ENCODE measurements around the gene RTKN2. TPM values are rescaled to one million over a fixed set of nuclear protein-coding genes. Genes with fewer than 3 reads are reported as not detected.
"Not testable (repeated sequence)": the region's sequence is repeated elsewhere in the genome, so short reads cannot be mapped to it uniquely, and the experiment has no call there.

The RTKN2 gene
- total RNA-seq, 1 experiment from 2014 or later = 14.4 TPM

DNA sequence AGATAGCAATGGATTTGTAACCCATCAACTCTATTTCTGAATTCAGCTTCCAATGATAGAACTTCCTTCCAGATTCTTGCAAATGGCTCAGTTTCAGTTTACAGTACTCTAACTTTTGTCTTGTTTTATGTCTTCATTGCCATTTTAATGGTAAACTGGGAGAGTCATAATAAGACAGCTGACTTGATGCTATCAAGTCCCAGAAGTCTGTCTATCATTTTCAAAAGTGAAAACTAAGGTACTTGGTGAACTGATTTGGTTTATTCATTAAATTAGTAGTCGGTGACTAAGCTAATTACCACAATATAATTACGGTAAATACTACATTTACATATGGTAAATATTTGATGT lies 25.0 kb downstream of the RTKN2 start:
- Mint-ChIP-seq H3K27me3 (ENCODE audit: low read depth) (no peaks in the 10 kb centered on the region), H3K9me3 (no peaks in the 10 kb centered on the region), H3K4me3 (no peak overlapping the region), H3K27ac (no peak overlapping the region), H3K36me3 (ENCODE audit: insufficient read depth in 1 of 3, low read depth in 3 of 3) (peaks cover 0 to 5% (median 4%) of the 10 kb centered on the region in 3 experiments; a peak in 3 of 7 replicates), H3K4me1 (no peaks in the 10 kb centered on the region)
- no peak overlapping the region for H3K23ac ChIP-seq (ENCODE audit: insufficient read length, low read depth, low read length)
- no peak overlapping the region for H3K14ac ChIP-seq (ENCODE audit: insufficient read depth, low read length)
- H3K27me3 ChIP-seq (ENCODE audit: insufficient read depth, low read length) = no peaks in the 10 kb centered on the region
- H3K4me1 ChIP-seq (ENCODE audit: insufficient read depth, low read length) = no peaks in the 10 kb centered on the region
- DNase-seq = no peak
- H2AK5ac ChIP-seq (ENCODE audit: insufficient read length, low read length) = no peak overlapping the region
- H4K5ac ChIP-seq (ENCODE audit: insufficient read length, low read depth, low read length) = no peak overlapping the region
- TF ChIP-seq, protein P1, sequence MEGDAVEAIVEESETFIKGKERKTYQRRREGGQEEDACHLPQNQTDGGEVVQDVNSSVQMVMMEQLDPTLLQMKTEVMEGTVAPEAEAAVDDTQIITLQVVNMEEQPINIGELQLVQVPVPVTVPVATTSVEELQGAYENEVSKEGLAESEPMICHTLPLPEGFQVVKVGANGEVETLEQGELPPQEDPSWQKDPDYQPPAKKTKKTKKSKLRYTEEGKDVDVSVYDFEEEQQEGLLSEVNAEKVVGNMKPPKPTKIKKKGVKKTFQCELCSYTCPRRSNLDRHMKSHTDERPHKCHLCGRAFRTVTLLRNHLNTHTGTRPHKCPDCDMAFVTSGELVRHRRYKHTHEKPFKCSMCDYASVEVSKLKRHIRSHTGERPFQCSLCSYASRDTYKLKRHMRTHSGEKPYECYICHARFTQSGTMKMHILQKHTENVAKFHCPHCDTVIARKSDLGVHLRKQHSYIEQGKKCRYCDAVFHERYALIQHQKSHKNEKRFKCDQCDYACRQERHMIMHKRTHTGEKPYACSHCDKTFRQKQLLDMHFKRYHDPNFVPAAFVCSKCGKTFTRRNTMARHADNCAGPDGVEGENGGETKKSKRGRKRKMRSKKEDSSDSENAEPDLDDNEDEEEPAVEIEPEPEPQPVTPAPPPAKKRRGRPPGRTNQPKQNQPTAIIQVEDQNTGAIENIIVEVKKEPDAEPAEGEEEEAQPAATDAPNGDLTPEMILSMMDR (conservative IDR thresholded peaks at IDR 0.05) = no peak
- no peak overlapping the region for H3K27ac ChIP-seq (ENCODE audit: insufficient read length, low read depth, low read length)
- no peak overlapping the region for H2BK120ac ChIP-seq (ENCODE audit: low read depth, low read length, poor library complexity, severe bottlenecking)
- H4K8ac ChIP-seq (replicated peaks; ENCODE audit: insufficient read length, low read depth, low read length) = no peak overlapping the region
- no peak overlapping the region for H3K4ac ChIP-seq (ENCODE audit: low read depth, low read length)
- H2BK5ac ChIP-seq (ENCODE audit: insufficient read length, low read length) = no peak overlapping the region
- H2BK15ac ChIP-seq (ENCODE audit: low read depth, low read length) = no peak overlapping the region
- no peak overlapping the region for H2AFZ ChIP-seq (ENCODE audit: low read length)
- H3K79me1 ChIP-seq (ENCODE audit: insufficient read depth, low read depth, low read length, poor library complexity, severe bottlenecking) = no peaks in the 10 kb centered on the region
- H3K4me2 ChIP-seq (ENCODE audit: insufficient read depth, insufficient read length, low read length) = no peak overlapping the region
- no CpG with 5 or more reads among the region's 2 CpGs for WGBS (ENCODE audit: extremely low coverage, insufficient read length, low lambda C conversion rate)
- no peaks in the 10 kb centered on the region for H4K20me1 ChIP-seq (ENCODE audit: control insufficient read depth, insufficient read depth, insufficient read length)
- no peak overlapping the region for H3K56ac ChIP-seq (ENCODE audit: insufficient read length, low read depth, low read length)
- no peak overlapping the region for H3T11ph ChIP-seq (ENCODE audit: low read length)
- H2BK12ac ChIP-seq (ENCODE audit: insufficient read length, low read depth, low read length) = no peak overlapping the region
- no peak overlapping the region for H4K91ac ChIP-seq (ENCODE audit: insufficient read length, low read depth, low read length)
- no peak overlapping the region for H3K9ac ChIP-seq (ENCODE audit: extremely low read depth, insufficient read length, low read length)
- H3K18ac ChIP-seq (ENCODE audit: insufficient read length, low read depth, low read length) = no peak overlapping the region
- no peaks in the 10 kb centered on the region for H3K23me2 ChIP-seq (ENCODE audit: insufficient read length, low read depth, low read length, poor library complexity, severe bottlenecking)
- H3K9me3 ChIP-seq (ENCODE audit: control insufficient read depth, low read depth, low read length) = no peaks in the 10 kb centered on the region
- H2BK20ac ChIP-seq (ENCODE audit: low read depth, low read length, poor library complexity, severe bottlenecking) = no peak overlapping the region
- H3K79me2 ChIP-seq (ENCODE audit: insufficient read depth, low read length) = no peaks in the 10 kb centered on the region

DNA sequence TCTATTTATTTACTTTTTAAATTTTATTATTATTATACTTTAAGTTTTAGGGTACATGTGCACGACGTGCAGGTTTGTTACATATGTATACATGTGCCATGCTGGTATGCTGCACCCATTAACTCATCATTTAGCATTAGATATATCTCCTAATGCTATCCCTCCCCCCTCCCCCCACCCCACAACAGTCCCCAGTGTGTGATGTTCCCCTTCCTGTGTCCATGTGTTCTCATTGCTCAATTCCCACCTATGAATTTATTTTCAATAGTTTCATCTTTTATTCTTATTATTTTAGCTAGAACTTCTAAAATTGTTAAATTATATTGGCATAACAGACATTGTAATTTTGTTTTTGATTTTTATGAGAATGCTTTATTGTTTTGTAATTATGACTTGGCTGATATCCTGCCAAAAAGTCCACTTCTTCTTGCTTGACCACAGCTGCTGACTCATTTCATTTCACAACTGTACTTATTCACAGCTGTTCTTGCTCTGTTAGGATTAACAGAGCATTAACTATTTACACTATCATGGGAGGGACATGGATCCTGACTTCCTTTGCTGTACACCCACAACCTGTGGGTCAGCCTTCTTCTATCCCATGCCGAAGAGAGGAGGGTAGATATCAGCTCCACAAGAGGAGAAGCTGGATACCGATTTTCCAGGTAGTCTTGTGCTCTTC lies 25.5 kb downstream of the RTKN2 start:
- H3K23me2 ChIP-seq (ENCODE audit: insufficient read length, low read depth, low read length, poor library complexity, severe bottlenecking); H4K8ac ChIP-seq (replicated peaks; ENCODE audit: insufficient read length, low read depth, low read length); H3K4ac ChIP-seq (ENCODE audit: low read depth, low read length); H4K91ac ChIP-seq (ENCODE audit: insufficient read length, low read depth, low read length); H3T11ph ChIP-seq (ENCODE audit: low read length); H3K36me3 Mint-ChIP-seq (ENCODE audit: insufficient read depth in 1 of 3, low read depth in 3 of 3); H3K27ac Mint-ChIP-seq; H2BK15ac ChIP-seq (ENCODE audit: low read depth, low read length); H3K56ac ChIP-seq (ENCODE audit: insufficient read length, low read depth, low read length); H3K27me3 ChIP-seq (ENCODE audit: insufficient read depth, low read length); H3K4me1 ChIP-seq (ENCODE audit: insufficient read depth, low read length); H3K9me3 ChIP-seq (ENCODE audit: control insufficient read depth, low read depth, low read length); H3K79me1 ChIP-seq (ENCODE audit: insufficient read depth, low read depth, low read length, poor library complexity, severe bottlenecking); H2BK5ac ChIP-seq (ENCODE audit: insufficient read length, low read length); H2BK12ac ChIP-seq (ENCODE audit: insufficient read length, low read depth, low read length); H2AK5ac ChIP-seq (ENCODE audit: insufficient read length, low read length); H2BK120ac ChIP-seq (ENCODE audit: low read depth, low read length, poor library complexity, severe bottlenecking); H3K4me1 Mint-ChIP-seq; H3K18ac ChIP-seq (ENCODE audit: insufficient read length, low read depth, low read length); H3K9me3 Mint-ChIP-seq; H3K14ac ChIP-seq (ENCODE audit: insufficient read depth, low read length); H3K4me2 ChIP-seq (ENCODE audit: insufficient read depth, insufficient read length, low read length); H3K9ac ChIP-seq (ENCODE audit: extremely low read depth, insufficient read length, low read length); H3K27me3 Mint-ChIP-seq (ENCODE audit: low read depth); H2AFZ ChIP-seq (ENCODE audit: low read length); H4K5ac ChIP-seq (ENCODE audit: insufficient read length, low read depth, low read length); H2BK20ac ChIP-seq (ENCODE audit: low read depth, low read length, poor library complexity, severe bottlenecking); H3K23ac ChIP-seq (ENCODE audit: insufficient read length, low read depth, low read length); H3K4me3 Mint-ChIP-seq; H4K20me1 ChIP-seq (ENCODE audit: control insufficient read depth, insufficient read depth, insufficient read length); H3K27ac ChIP-seq (ENCODE audit: insufficient read length, low read depth, low read length); DNase-seq; H3K79me2 ChIP-seq (ENCODE audit: insufficient read depth, low read length): not testable (repeated sequence)
- WGBS (ENCODE audit: extremely low coverage, insufficient read length, low lambda C conversion rate) = no CpG with 5 or more reads among the region's 4 CpGs

All from H9 (cell line).